ENCODE results near the gene BCL3. TPM values are rescaled to one million over a fixed set of nuclear protein-coding genes. Genes with fewer than 3 reads are reported as not detected.

The BCL3 gene
- total RNA-seq, 2 donors from 2014 or later: 37.6 to 40.4 TPM

DNA sequence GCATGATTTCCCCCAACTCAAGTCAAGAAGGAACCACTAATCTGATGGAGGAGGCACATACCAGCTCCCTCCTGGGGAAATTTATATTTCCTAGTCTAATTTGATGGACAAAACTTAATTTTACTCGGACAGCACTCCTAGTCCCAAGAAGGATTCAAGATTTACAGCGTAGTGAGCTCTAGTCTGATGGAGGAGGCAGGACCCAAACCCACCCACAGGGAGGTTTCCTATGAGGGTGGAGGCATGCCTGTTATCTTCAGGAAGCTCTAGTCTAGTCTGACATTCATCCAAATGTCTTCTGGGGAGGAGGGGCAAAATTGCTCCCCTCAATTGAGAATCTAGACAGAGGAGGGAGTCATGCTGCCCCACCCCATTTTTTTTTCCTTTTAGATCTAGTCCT, 10.4 kb upstream of the BCL3 start:
- intact Hi-C loops (cut with DNase I): no loop called here
- DNase-seq (ENCODE audit: low spot score): no peak

DNA sequence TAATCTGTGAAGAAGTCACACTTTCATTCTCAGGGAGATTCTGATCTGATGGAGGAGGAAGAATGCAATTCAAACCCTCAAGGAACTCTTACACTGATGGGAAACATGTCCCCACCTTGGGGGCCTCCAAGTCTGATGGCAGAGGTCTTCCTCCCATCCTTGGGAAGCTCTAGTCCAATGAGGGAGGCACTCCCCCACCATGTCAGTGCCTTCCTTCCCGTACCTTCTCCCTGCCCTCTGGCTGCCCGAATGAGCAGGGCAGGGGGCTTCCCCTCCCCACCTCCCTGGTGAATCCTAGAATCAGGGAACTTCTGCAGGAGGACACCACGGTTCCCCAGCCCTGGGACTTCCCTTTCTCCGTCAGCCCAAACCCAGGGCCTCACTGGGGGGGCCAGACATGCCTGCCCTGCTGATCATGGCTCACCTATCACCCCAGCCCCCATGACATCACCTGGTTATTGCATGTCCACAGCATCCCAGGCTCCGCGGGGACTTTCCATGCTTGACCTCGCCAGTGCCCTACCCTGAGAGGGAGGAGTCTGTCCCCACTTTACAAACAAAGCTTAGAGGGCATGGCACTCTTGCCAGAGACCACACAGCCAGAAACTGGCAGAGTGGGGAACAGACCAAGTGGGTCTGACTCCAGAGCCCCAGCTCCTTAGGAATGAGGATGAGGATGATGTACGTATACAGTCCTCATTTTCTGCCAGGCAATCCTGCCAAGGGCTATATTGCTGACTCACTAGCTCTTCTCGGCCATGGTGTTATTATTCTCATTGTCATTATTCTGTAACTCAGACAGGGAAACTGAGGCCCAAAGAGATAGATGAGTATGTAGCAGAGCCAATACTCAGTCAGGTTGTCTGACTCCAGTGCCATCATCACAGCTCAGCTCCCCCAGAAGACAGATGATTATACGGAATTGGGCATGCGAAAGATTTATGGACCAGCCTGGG, 9.6 kb upstream of the BCL3 start:
- intact Hi-C loops (cut with DNase I): no loop called here

DNA sequence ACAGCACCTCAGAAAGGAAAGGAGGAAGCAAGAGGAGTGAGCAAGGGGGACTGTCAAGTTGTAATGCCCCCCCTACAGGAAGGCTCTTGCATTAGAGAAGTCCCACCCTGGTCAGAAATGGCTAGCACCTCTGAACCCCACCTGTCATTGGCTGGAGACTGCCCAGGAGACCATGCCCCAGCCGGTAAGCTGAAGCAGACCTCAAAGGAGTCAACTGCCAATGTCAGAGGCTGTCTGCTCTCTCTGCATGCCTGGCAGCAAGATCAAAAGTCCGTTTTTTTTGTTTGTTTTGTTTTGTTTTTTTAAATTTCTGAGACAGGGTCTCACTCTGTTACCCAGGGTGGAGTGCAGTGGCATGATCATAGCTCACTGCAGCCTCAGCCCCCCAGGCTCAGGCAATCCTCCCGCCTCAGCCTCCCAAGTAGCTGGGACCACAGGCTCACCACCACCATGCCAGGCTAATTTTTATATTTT, 8.1 kb upstream of the BCL3 start:
- DNase-seq (ENCODE audit: low spot score): no peak
- intact Hi-C loops (cut with DNase I): no loop called here

More for the DNA sequence above, 9.6 kb upstream of the BCL3 start:
- no peak for DNase-seq (ENCODE audit: low spot score)

DNA sequence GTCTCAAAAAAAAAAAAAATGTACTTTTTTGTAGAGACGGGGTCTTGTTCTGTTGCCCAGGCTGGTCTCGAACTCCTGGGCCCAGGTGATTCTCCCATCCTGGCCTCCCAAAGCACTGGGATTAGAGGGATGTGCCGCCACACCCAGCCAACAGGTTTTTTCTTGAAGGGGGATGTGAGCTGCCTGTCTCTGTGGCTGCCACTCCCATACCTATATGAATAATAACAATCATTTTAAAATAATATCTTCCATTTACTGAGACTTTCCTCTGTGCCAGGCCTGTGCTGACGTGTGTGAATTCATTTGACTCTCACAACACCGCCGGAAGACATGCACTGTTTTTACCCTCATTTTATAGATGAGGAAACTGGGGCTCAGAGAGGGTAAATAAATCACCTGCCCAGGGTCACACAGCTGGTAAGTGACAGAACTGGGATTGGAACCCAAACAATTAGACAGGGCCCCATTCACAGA, 7.2 kb upstream of the BCL3 start:
- DNase-seq (ENCODE audit: low spot score): no peak
- intact Hi-C loops (cut with DNase I): no loop called here

DNA sequence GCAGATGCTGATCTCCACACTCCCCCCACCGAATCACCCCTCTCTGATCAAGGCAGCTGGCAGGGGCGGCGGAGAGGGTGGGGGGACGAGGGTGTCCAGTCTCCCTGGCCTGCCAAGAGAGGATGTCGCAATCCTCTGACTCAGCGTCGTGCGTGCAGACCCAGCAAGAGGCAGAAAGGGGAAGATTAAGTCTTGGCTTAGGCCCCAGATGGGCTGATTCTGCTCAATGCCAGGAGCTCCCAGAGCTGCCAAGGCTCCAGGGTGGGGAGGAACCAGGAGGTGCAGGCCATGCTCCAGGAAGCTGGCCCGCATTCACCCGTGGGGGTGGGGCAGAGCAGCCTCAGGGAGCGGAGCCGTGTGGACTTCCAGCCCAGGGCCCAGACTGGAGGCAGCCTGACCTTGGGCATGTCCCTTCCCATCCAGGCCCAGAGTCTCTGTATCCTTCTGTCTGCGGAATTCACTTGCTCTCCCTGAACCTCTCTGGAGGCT, 6.6 kb upstream of the BCL3 start:
- intact Hi-C loops (cut with DNase I): no loop called here
- peak; percentile 99 for DNase-seq (ENCODE audit: low spot score)

DNA sequence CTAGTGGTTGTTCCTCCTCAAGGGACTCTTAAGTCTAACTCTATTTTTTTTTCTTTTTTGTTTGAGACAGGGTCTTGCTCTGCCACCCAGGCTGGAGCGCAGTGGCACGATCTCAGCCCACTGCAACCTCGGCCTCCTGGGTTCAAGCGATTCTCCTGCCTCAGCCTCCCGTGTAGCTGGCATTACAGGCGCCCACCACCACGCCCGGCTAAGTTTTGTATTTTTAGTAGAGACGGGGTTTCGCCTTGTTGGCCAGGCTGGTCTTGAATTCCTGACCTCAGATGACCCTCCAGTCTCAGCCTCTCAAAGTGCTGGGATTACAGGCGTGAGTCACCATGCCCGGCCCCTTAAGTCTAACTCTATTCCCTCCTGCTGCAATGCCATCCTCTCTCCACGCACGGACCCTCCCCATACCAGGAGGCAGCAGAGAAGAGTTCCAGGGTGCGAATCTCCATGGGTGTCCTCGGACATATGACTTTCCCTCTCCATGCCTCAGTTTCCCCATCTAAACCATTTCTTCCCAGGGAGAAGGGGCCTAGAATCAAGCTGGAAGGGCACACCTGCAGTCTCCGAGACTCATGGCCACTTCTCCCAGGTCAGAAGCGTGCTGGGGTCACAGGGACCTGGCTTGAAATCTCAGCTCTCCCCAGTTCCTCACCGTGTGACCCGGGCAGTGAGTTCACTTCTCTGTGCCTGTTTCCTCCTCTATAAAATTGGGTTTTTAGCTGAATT, 6.0 kb upstream of the BCL3 start:
- intact Hi-C loops (cut with DNase I): no loop called here
- DNase-seq (ENCODE audit: low spot score): no peak

DNA sequence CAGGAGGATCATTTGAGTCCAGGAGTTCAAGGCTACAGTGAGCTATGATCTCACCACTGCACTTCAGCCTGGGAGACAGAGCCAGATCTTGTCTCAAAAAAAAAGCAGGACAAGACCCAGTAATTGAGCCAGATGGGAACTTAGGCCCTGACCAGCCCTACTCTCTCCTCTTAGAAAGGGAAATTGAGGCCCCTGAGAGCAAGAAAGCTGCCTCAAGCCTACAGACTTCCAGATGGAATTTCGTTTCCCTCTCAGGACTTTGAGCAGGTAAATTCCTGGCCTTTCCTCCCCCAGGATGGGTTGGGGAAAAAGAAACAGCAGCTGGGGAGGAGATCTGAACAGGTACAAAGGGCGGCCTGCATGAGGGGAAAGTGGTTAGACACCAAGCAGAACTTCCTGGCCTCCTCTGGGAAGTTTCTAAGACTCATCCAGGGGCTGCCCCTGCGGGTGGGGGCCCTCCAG, 3.6 kb upstream of the BCL3 start:
- no peak for DNase-seq (ENCODE audit: low spot score)
- intact Hi-C loops (cut with DNase I): no loop called here

DNA sequence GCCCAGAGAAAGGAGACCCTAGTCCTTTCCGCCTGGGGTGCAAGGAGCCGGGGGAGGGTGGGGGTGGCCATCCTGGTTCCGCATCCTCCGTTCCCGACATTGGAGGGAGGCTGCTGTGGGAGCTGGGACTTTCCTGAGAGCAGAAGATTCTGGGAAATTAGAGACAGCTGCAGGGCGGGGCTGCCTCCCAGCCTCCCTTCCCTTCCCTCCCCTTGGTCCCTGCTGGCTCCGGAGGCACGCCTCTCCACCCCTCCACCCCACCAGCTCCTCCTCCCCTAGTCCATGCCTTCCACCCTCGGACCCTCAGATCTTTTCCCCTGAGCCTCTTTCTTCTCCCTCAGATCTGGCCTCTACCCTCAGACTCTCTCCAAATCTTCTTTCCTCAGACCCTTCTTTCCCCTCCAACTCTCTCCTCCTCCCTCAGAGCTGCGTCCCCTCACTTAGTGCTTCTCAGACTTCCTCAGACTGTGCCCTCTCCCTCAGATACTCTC, 3.1 kb upstream of the BCL3 start:
- intact Hi-C loops (cut with DNase I): no loop called here
- DNase-seq (ENCODE audit: low spot score): peak; percentile 96

DNA sequence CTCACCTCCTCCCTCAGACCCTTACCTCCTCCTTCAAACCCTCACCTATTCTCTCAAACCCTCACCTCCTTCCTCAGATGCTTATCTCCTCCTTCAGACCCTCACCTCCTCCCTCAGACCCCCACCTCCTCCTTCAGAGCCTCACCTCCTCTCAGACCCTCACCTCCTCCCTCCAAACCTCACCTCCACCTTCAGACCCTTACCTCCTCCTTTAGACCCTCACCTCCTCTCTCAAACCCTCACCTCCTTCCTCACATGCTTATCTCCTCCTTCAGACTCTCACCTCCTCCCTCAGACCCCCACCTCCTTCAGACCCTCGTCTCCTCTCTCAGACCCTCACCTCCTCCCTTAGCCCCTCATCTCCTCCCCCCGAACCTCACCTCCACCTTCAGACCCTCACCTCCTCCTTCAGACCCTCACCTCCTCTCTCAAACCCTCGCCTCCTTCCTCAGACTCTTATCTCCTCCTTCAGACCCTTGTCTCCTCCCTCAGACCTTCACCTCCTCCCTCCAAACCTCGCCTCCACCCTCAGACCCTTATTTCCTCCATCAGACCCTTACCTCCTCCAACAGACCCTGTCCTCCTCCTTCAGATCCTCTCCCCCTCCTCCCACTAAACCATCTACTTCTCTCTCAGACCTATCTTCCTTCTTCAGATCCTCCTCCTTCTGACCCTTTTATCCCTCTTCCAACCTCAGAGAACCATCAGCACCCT, 2.5 kb upstream of the BCL3 start:
- intact Hi-C loops (cut with DNase I): no loop called here
- no peak for DNase-seq (ENCODE audit: low spot score)

DNA sequence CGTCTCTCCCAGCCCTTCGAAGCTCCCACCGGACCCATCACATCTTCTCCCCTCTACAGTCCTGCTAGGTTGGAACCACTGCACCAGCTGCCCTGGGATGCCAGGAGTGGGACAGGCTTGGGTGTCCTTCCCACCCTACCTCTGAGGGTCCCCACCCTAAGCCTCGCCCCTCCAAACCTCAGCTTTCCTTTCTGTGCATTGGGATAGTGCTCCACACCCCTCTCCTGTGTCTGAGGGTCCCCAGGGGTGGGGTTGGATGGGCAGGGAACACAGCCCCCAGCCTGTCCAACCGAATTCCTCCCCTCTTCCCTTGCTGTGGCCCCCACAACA, 1.9 kb upstream of the BCL3 start:
- intact Hi-C loops (cut with DNase I): no loop called here
- no peak for DNase-seq (ENCODE audit: low spot score)

DNA sequence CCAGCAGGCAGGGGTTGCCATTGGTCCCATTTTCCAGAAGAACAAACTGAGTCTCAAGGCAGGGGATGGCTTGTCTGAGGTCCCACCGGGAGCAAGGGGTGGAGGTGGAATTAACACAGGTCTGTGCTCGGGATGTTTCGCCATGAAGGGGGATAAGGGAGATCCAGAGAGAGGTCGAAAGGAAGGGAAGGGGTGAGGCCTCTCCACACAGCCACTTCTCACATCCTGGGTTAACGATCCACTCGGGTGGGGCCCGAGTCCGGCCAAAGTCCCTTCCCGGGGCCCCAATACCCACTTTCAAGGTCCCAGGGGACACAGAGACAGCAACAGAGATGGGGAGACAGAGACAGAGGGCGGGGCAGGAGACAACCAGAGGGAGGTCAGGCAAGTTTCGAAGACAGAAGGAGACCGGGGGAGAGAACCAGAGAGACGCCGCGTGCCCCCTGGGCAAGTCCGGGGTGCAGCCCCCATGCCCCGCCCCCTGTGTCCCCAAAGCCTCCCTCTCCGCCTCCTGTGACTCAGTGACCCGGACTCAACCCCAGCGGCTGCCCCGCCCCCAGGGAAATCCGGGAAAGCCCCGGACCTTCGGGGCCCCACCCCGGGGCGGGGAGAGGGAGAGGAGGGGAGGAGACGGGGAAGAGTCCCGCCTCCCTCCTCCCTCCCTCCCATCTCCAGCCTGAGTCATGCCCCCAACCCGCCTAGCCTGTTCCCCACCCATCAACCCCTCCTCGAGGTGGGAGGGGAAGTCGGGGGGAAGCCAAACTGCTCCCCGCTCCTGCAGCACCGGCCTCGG, 1.4 kb upstream of the BCL3 start:
- intact Hi-C loops (cut with DNase I): no loop called here
- peak; percentile 99 for DNase-seq (ENCODE audit: low spot score)

DNA sequence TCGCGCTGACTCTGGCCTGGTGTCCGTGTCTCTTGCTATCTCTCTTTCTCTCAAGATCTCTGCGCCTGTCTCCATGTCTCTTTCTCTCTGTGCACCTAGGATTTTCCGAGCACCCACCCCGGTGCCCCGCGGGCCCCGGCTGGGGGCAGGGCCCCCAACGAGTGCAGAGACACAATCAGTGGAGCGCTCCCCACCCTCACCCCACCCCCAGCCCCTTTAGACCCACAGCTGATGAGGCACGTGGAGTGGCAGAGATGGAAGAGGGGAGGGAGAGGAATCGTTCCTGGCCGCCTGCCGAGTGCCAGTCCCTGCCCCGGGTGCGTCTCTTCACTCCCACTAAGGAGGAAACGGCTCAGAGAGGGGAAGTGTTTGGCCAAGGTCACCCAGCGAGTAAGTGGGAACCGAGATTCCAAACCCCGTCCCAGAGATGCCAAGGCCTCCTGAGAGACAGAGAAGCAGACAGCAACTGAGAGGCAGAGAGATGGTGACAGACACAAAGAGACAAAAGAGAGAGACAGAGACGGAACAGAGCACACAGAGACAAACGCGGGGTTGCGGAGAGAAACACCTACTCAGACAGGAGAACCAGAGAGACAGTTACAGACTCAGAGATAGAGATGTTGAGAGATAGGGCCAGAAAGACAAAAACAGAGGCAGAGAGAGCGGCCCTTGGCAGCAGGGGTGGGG, 626 bp upstream of the BCL3 start:
- peak; percentile 94 for DNase-seq (ENCODE audit: low spot score)
- intact Hi-C loops (cut with DNase I): no loop called here

DNA sequence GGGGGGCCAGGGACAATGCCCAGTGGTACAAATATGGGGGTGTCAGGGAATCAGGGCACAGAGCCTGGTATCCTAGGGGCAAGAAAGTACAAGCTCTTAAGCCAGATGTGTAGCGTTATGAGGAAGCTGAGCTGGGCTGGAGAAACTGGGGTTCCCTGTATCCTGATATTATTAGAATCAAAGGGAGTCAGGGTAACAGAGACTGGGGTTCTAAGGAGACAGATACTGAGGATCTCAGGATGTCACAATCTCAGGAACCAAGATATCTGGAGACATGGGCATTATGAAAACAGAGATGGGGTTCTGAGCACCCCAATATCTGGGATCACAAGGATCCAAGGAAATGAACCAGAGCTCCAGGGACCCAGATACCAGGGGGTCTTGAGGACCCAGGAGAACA, 784 bp downstream of the BCL3 start:
- DNase-seq (ENCODE audit: low spot score): no peak
- intact Hi-C loops (cut with DNase I): no loop called here

DNA sequence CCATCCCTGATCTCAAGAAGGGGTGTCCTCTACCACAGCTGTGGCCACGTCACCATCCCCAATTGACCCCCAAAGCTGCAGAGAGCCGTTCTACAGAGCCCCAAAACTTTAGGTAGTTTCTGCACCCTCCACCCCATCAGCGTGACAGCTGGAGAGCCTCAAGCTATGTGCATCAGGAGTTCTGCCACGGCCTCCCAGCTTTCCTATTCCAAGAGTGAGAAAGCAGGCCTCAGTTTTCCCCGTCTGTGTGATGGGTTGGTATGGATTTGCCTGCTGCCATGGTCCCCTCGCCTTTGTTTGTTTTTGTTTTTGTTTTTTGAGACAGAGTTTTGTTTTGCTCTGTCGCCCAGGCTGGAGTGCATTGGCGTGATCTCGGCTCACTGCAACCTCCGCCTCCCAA, 1.5 kb downstream of the BCL3 start:
- intact Hi-C loops (cut with DNase I): no loop called here

DNA sequence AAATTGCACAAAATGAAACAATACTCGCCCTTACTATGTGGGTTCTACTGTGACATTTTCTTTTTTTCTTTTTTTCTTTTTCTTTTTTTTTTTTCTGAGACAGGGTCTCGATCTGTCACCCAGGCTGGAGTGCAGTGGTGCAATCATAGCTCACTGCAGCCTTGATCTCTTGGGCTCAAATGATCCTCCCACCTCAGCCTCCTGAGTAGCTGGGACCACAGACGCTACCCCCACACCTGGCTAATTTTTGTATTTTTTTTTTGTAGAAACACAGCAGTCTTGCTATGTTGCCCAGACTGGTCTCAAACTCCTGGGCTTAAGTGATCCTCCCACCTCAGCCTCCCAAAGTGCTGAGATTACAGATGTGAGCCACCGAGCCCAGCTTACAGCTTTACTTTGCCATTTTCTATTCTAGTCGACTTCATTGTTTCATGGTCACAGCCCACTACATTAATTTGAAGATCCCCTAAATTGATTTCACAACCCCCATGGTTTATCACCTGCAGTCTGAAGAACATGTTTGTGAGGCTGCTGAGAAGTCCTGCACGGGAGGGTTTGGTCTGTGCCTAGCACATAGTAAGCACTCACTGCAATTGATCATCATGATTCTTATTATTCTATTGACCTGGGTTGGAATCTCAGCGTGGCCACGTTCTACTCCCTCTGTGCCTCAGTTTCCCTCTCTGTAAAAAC, 3.8 kb downstream of the BCL3 start:
- intact Hi-C loops (cut with DNase I): no loop called here
- no peak for DNase-seq (ENCODE audit: low spot score)

More for the DNA sequence above, 1.5 kb downstream of the BCL3 start:
- no peak for DNase-seq (ENCODE audit: low spot score)

DNA sequence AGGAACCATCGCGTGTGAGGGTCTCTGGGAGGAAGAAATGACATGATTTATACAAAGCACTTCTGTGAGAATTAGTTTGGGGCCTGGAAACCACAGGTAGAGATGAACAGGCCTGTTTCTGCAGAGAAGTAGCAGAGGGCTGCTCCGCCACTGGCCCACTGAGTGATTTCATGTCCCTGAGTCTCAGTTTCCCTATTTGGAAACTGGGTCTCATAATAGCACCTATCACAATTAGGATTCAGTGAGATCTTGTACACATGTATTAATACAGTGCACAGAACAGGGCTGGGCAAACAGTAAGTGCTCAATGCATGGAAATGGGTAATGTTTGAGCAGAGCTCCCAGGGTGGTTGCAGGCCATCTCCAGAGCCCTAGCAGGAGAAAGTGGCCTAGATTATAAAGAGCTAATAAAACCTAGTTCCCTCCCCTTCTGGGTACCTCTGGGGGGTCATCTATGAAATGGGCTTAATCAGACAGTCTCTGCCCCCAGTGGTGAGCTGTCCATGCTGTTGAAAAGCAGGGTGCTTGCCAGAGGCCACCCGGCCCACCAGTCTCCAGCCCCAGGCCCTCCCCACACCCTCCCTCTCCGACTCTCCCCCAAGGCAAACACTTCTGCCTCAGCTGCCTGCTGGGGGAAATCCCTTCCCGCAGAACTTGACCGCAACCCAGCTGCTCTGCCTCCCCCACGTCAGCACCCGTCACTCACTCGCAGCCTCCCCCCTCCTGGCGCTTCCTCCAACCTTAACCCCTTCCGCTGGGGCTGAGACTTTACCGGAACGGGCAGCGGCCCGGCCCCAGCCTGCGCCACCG, 4.5 kb downstream of the BCL3 start:
- intact Hi-C loops (cut with DNase I): no loop called here
- peak; percentile 98 for DNase-seq (ENCODE audit: low spot score)

DNA sequence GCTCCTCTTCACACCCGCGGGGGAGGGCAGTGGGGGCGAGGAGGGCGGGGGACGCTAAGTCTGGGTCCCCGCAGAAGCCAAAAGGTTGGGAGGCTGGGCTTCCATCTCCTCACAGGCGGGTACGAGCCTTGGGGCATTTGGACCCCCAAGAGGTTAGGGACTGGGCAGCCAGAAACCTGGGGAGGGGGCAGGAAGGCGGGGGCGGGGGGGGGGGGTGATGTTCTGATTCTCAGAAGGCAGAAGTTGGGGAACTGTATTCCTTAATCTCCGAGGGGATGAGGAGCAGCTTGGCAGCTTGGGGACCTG, 5.1 kb downstream of the BCL3 start:
- DNase-seq (ENCODE audit: low spot score): no peak
- intact Hi-C loops (cut with DNase I): no loop called here
